ENCODE measurements around the gene NRXN3. TPM values are rescaled to one million over a fixed set of nuclear protein-coding genes. Genes with fewer than 3 reads are reported as not detected.

NRXN3 gene
- total and polyA plus RNA-seq, 2 of the 4 experiments (the other 2 are of a cell fraction), result 4.8 to 25.1 TPM

DNA sequence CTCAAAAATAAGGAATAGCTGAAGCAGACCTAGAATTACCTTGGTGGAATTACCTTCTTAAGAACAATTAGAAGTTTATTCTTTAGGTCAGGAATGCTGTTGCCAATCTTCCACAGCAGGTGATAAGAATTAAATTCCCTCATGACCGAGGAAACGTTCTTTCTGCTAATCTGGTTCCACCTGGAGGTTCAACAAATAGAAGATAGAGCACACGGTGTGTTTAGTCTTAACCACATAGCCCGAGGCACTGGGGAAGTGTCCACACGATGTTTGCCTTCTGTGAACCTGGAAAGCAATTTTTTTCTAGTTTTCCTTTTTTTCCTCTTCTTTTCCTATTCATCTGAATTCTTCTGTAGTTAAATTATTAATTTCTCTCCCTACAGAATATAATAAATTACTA lies 906.9 kb downstream of the NRXN3 start:
- in situ Hi-C loops (cut with MboI; ENCODE audit: low sequenced_read_pairs), result no loop called here

More for the DNA sequence above, 906.9 kb downstream of the NRXN3 start:
- Histone ChIP-seq H4K5ac (ENCODE audit: low read depth, low read length) (no peak overlapping the region), H2AK5ac (ENCODE audit: low read depth, low read length) (no peak overlapping the region), H4K91ac (ENCODE audit: insufficient read depth, low read depth, low read length) (no peak overlapping the region), H2AK9ac (replicated peaks; ENCODE audit: low read depth, low read length, poor library complexity) (no peak overlapping the region), H3K4me1 (ENCODE audit: control insufficient read depth, insufficient read depth, low read length) (no peaks in the 10 kb centered on the region), H2BK120ac (ENCODE audit: low read depth, low read length) (no peak overlapping the region), H3K79me1 (ENCODE audit: low read depth in 1 of 2, low read length in 2 of 2) (no peaks in the 10 kb centered on the region), H3K27me3 (ENCODE audit: control insufficient read depth, insufficient read depth, low read length) (peaks cover 27% of the 10 kb centered on the region), H3K56ac (ENCODE audit: extremely low read depth, insufficient read depth, low read length) (no peak overlapping the region), H3K9me3 (ENCODE audit: control insufficient read depth, insufficient read depth, low read length) (no peaks in the 10 kb centered on the region; the same call in 1 of the 2 replicates), H3K18ac (ENCODE audit: low read depth, low read length) (no peak overlapping the region), H2BK5ac (ENCODE audit: low read depth, low read length, poor library complexity, severe bottlenecking) (no peak overlapping the region), H4K20me1 (ENCODE audit: insufficient read depth, low read length) (no peaks in the 10 kb centered on the region), H3K23ac (ENCODE audit: low read depth, low read length) (no peak overlapping the region), H3K4me3 (ENCODE audit: insufficient read depth, low read depth, low read length) (no peak overlapping the region), H3K9ac (ENCODE audit: low read depth, low read length) (no peak overlapping the region), H4K8ac (ENCODE audit: low read depth in 2 of 2, low read length in 2 of 2) (no peak overlapping the region), H3K4me2 (ENCODE audit: low read depth, low read length) (no peak overlapping the region), H2AFZ (replicated peaks; ENCODE audit: low read length, poor library complexity) (no peak overlapping the region), H3K4ac (ENCODE audit: low read depth, low read length) (no peak overlapping the region), H3K27ac (ENCODE audit: insufficient read depth, low read length) (no peak overlapping the region), H3K14ac (replicated peaks; ENCODE audit: low read depth, low read length) (no peak overlapping the region), H3K9me1 (ENCODE audit: insufficient read depth, low read length) (no peaks in the 10 kb centered on the region), H3K36me3 (ENCODE audit: control insufficient read depth, insufficient read depth, low read length) (no peaks in the 10 kb centered on the region), H2BK20ac (ENCODE audit: low read depth, low read length) (no peak overlapping the region), H2BK15ac (ENCODE audit: low read depth, low read length) (no peak overlapping the region)
- ChIA-PET POLR2A (ENCODE audit: unreplicated experiment) (no interaction called here), CTCF (interaction anchor here (0.6 kb wide), 1 partner anchor 1787 kb away, joined by 5 read pairs; no protein-coding TSS in a partner anchor)
- intact Hi-C loops (cut with micrococcal nuclease), result no loop called here
- no TSS peak for BruUV-seq (replicated peaks)
- dilution Hi-C loops (cut with HindIII; ENCODE audit: low sequenced_read_pairs, unreplicated experiment), result no loop called here
- no peak for ATAC-seq (ENCODE audit: low read depth)
- TF ChIP-seq, protein P1, sequence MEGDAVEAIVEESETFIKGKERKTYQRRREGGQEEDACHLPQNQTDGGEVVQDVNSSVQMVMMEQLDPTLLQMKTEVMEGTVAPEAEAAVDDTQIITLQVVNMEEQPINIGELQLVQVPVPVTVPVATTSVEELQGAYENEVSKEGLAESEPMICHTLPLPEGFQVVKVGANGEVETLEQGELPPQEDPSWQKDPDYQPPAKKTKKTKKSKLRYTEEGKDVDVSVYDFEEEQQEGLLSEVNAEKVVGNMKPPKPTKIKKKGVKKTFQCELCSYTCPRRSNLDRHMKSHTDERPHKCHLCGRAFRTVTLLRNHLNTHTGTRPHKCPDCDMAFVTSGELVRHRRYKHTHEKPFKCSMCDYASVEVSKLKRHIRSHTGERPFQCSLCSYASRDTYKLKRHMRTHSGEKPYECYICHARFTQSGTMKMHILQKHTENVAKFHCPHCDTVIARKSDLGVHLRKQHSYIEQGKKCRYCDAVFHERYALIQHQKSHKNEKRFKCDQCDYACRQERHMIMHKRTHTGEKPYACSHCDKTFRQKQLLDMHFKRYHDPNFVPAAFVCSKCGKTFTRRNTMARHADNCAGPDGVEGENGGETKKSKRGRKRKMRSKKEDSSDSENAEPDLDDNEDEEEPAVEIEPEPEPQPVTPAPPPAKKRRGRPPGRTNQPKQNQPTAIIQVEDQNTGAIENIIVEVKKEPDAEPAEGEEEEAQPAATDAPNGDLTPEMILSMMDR (conservative IDR thresholded peaks at IDR 0.05; ENCODE audit: low read depth, low read length), result no peak
- TF ChIP-seq MAFK (IDR thresholded peaks at IDR 0.05; ENCODE audit: low read depth, low read length), result no peak
- TF ChIP-seq RCOR1 (IDR thresholded peaks at IDR 0.05; ENCODE audit: insufficient replicate concordance, low read length), result no peak
- no peak for TF ChIP-seq NFE2L2 (IDR thresholded peaks at IDR 0.05; ENCODE audit: low read depth, low read length)
- no peak for TF ChIP-seq MAZ (IDR thresholded peaks at IDR 0.05; ENCODE audit: borderline replicate concordance, low read depth, low read length)
- no peak for TF ChIP-seq FOS (IDR thresholded peaks at IDR 0.05; ENCODE audit: low read depth, low read length)
- TF ChIP-seq MXI1 (IDR thresholded peaks at IDR 0.05; ENCODE audit: borderline replicate concordance, low read depth, low read length), result no peak
- TF ChIP-seq BHLHE40 (IDR thresholded peaks at IDR 0.05; ENCODE audit: low read depth, low read length), result no peak
- TF ChIP-seq, protein P2, sequence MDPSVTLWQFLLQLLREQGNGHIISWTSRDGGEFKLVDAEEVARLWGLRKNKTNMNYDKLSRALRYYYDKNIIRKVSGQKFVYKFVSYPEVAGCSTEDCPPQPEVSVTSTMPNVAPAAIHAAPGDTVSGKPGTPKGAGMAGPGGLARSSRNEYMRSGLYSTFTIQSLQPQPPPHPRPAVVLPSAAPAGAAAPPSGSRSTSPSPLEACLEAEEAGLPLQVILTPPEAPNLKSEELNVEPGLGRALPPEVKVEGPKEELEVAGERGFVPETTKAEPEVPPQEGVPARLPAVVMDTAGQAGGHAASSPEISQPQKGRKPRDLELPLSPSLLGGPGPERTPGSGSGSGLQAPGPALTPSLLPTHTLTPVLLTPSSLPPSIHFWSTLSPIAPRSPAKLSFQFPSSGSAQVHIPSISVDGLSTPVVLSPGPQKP (IDR thresholded peaks at IDR 0.05; ENCODE audit: borderline replicate concordance, low read depth, low read length), result no peak
- TF ChIP-seq, protein P3, sequence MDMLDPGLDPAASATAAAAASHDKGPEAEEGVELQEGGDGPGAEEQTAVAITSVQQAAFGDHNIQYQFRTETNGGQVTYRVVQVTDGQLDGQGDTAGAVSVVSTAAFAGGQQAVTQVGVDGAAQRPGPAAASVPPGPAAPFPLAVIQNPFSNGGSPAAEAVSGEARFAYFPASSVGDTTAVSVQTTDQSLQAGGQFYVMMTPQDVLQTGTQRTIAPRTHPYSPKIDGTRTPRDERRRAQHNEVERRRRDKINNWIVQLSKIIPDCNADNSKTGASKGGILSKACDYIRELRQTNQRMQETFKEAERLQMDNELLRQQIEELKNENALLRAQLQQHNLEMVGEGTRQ (IDR thresholded peaks at IDR 0.05; ENCODE audit: low read depth, low read length), result no peak
- TF ChIP-seq RFX5 (IDR thresholded peaks at IDR 0.05; ENCODE audit: low read depth, low read length), result no peak
- TF ChIP-seq RAD21 (IDR thresholded peaks at IDR 0.05; ENCODE audit: low read length), result no peak
- no peak for TF ChIP-seq CHD1 (IDR thresholded peaks at IDR 0.05; ENCODE audit: low read depth, low read length)
- no peak for TF ChIP-seq POLR2A (IDR thresholded peaks at IDR 0.05; ENCODE audit: low read depth, low read length)
- TF ChIP-seq CEBPB (IDR thresholded peaks at IDR 0.05; ENCODE audit: low read depth, low read length), result no peak
- no peak for TF ChIP-seq SMC3 (IDR thresholded peaks at IDR 0.05; ENCODE audit: low read depth, low read length)
- DNase-seq, result no peak
- 47% methylated on average over 3 of the region's 5 CpGs; no CpG with 5 or more reads in 1 of the 2 experiments for WGBS, 2 experiments (ENCODE audit: extremely low coverage in 2 of 2, insufficient read length in 1 of 2)

Data from IMR-90 (cell line).